ENCODE results near the gene RPTOR. TPM values are rescaled to one million over a fixed set of nuclear protein-coding genes. Genes with fewer than 3 reads are reported as not detected.

The RPTOR gene
- total and polyA plus RNA-seq, 2 experiments from 2014 or later, result 13.2 to 37.9 TPM

DNA sequence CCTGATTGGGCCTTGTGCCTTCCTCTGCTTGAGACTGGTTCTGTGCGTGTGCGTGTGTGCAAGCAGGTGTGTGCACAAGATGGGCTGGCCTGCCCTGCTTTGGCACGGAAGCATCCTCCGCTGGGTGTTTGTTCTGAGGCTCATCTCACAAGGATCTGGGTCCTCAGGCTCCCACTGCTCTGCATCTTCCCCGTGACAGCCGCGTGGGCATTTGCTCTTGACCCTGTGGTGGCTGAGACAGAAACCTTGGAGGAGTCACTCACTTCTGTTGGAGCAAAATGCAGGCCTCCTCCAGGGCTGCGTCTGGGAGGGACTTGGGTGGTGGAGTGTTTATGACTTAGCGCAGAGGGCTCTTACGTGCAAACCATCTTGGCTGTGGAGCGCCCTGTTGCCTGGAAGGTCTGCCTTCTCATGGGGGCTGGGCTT lies 119.2 kb downstream of the RPTOR start:
- DNase-seq (ENCODE audit: low read depth in 1 of 2, low spot score in 1 of 2), result no peak
- TF ChIP-seq, protein P1, sequence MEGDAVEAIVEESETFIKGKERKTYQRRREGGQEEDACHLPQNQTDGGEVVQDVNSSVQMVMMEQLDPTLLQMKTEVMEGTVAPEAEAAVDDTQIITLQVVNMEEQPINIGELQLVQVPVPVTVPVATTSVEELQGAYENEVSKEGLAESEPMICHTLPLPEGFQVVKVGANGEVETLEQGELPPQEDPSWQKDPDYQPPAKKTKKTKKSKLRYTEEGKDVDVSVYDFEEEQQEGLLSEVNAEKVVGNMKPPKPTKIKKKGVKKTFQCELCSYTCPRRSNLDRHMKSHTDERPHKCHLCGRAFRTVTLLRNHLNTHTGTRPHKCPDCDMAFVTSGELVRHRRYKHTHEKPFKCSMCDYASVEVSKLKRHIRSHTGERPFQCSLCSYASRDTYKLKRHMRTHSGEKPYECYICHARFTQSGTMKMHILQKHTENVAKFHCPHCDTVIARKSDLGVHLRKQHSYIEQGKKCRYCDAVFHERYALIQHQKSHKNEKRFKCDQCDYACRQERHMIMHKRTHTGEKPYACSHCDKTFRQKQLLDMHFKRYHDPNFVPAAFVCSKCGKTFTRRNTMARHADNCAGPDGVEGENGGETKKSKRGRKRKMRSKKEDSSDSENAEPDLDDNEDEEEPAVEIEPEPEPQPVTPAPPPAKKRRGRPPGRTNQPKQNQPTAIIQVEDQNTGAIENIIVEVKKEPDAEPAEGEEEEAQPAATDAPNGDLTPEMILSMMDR (IDR thresholded peaks at IDR 0.05; ENCODE audit: low read depth, low read length), result no peak
- Histone ChIP-seq H3K27ac (no peak overlapping the region), H3K4me3 (no peak overlapping the region), H3K36me3 (no peaks in the 10 kb centered on the region), H3K4me1 (ENCODE audit: low read depth) (peaks cover 8% of the 10 kb centered on the region), H3K27me3 (no peaks in the 10 kb centered on the region), H3K9me3 (ENCODE audit: low read depth) (no peaks in the 10 kb centered on the region)

DNA sequence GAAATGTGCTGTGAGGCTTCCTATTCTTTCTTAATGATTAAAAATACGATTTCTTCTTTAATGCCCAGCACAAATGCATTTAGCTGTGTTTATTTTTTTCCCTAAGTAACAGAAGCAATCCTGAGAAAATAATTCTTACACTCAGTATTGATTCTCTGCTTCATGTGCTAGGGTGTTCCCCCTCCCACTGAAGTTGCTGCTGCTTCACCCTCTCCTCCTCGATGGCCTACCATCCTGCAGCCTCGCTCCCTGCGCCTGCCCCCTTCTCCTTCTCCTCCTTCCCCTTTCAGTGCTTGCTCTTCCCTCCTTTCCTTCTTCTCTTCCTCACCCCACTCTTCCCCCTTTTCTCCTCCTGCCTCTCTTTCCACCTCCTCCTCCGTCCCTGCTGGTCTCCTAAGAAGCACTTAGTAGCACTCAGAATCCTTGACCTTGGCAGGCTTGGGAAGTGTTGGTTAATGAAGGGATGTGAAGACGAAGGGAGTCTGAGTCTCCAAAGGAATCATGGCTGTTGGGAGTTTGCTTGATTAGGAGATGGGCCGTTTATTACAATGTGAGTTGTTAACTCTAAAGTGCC lies 119.7 kb downstream of the RPTOR start:
- H3K4me1 ChIP-seq (ENCODE audit: low read depth), result peaks cover 8% of the 10 kb centered on the region
- no peak for DNase-seq (ENCODE audit: low read depth in 1 of 2, low spot score in 1 of 2)
- H3K36me3 ChIP-seq, result no peaks in the 10 kb centered on the region
- H3K4me3 ChIP-seq, result no peak overlapping the region
- no peak overlapping the region for H3K27ac ChIP-seq
- TF ChIP-seq, protein P1 (IDR thresholded peaks at IDR 0.05; ENCODE audit: low read depth, low read length), result no peak
- no peaks in the 10 kb centered on the region for H3K9me3 ChIP-seq (ENCODE audit: low read depth)
- no peaks in the 10 kb centered on the region for H3K27me3 ChIP-seq

DNA sequence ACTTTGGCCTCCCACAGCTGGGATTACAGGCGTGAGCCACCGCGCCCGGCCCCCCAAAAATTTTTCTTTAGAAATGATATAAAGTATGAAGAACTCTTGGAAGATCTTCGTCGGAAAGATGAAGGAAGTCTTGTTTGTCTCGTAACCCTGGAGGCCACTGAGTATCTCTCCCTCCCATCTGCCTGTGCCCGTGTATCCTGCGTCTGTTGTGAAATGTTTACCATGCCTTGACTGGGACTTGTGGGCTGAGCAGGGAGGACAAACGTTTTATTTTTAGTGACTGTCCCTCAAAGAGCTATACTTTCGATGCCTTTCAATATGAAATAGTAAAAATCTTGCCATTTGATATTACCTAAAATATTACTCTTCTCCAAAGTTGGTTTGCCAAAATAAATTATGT lies 121.2 kb downstream of the RPTOR start:
- Histone ChIP-seq H3K27ac (no peak overlapping the region), H3K9me3 (ENCODE audit: low read depth) (no peaks in the 10 kb centered on the region), H3K4me1 (ENCODE audit: low read depth) (peaks cover 8% of the 10 kb centered on the region), H3K36me3 (no peaks in the 10 kb centered on the region), H3K4me3 (no peak overlapping the region), H3K27me3 (no peaks in the 10 kb centered on the region)
- TF ChIP-seq, protein P1 (IDR thresholded peaks at IDR 0.05; ENCODE audit: low read depth, low read length), result no peak
- DNase-seq (ENCODE audit: low read depth in 1 of 2, low spot score in 1 of 2), result no peak

DNA sequence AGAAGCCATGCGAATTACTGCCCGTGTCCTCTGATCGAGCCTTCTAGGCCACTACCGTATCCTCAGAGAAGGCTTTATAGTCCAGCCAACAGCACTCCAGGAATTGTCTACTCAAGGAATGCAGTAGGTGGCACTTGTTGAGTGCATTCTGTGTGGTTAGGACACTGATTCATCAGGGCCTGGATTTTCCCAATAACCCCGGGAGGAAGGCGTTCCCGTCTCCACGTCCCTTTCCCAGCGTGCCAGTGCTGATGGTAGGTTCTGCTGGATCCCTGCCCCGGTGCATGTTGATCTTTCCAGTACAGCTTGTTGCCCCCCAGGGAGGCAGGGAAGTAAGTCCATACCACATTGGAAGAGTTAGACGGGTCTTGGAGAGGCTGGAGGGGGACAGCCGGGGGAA lies 122.2 kb downstream of the RPTOR start:
- no peak overlapping the region for H3K27ac ChIP-seq

DNA sequence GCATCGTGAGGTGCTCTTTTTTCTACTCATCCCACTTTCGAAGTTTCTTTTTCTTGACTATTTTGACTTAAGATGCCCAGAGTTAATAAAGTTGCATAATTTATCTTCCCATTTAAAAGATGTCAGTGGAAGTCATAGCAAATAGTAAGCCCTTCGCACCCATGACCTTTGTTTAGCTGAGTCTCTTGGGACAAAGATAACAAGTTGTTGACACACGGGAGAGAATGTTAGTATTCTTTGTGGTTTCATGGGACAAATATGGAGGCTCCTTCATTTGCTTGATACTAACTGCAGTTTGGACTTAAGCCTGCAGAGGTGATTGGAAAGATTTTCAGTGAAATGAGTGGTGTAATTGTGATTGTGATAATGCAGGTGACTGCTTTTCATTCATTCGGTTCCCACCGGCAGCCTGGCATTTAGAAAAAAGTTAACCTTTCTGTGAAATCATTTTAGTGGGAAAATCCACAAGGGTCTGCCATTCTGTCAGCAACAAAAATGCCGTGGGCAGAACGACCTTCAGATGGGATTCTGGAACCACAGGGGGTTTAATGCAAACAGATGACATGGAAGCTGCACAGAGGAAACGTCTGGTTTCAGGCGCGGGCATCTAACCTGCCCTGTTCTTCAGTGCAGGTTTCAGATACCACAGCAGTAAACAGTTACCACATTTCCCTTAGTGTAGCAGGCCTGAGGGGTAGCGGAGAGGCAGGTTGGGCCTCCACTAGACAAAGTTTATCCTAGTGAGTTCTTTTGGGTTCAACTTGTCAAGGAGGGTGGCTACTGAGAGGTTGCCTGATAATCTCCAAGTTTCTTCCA lies 123.0 kb downstream of the RPTOR start:
- Histone ChIP-seq H3K4me3 (no peak overlapping the region), H3K27me3 (no peaks in the 10 kb centered on the region), H3K4me1 (ENCODE audit: low read depth) (peaks cover 8% of the 10 kb centered on the region), H3K27ac (no peak overlapping the region), H3K36me3 (no peaks in the 10 kb centered on the region), H3K9me3 (ENCODE audit: low read depth) (no peaks in the 10 kb centered on the region)
- TF ChIP-seq, protein P1 (IDR thresholded peaks at IDR 0.05; ENCODE audit: low read depth, low read length), result no peak
- DNase-seq (ENCODE audit: low read depth in 1 of 2, low spot score in 1 of 2), result no peak

More for the DNA sequence above, 122.2 kb downstream of the RPTOR start:
- Histone ChIP-seq H3K4me1 (ENCODE audit: low read depth) (peaks cover 8% of the 10 kb centered on the region), H3K9me3 (ENCODE audit: low read depth) (no peaks in the 10 kb centered on the region), H3K4me3 (no peak overlapping the region), H3K27me3 (no peaks in the 10 kb centered on the region), H3K36me3 (no peaks in the 10 kb centered on the region)
- TF ChIP-seq, protein P1 (IDR thresholded peaks at IDR 0.05; ENCODE audit: low read depth, low read length), result no peak
- no peak for DNase-seq (ENCODE audit: low read depth in 1 of 2, low spot score in 1 of 2)

Data from cardiac muscle cell (in vitro differentiated cells and primary cell).